K562 (cell line): ENCODE results near the gene SEMA3F. TPM values are rescaled to one million over a fixed set of nuclear protein-coding genes. Genes with fewer than 3 reads are reported as not detected.

Experiments
- ATAC-seq: fragments of 200-7000 bp; cut with Tn5 transposase; 3 replicates; pipeline ENCODE4 v1.9.1; 2020; ENCODE audit warnings: moderate library complexity
- BruUV-seq: library from RNA; stranded (reverse); fragments of 400-500 nt; replicated peaks from 2 replicates; lab custom pipeline; 2021; lab: Mats Ljungman, UMichigan
- CTCF ChIA-PET: fragments of 300-600 bp; formaldehyde crosslinking; extraction: SDS; loops from one replicate; lab custom pipeline; 2021; ENCODE audit warnings: low intra/inter-chr PET ratio; lab: Yijun Ruan, JAX
- POLR2A ChIA-PET: fragments of 300-600, 350-650 bp; sonication (Branson Sonifier 250); formaldehyde crosslinking; extraction: SDS; loops from one replicate; lab custom pipeline; 2021; ENCODE audit warnings: antibody characterized with exemption, inconsistent platforms; lab: Yijun Ruan, JAX
- DNase-seq, 4 experiments: peaks; one replicate each; pipeline versions ENCODE4 v3.0.0 to v3.0.0-alpha.2; 2011 to 2018; ENCODE audit warnings: low spot score in 3 of 4, mixed read lengths in 3 of 4; ENCODE audit errors: extremely low read depth in 1 of 4
- FAIRE-seq: peaks from 2 replicates; lab custom pipeline; 2011; peaks lifted over from hg19 to GRCh38; lab: Jason Lieb, UNC
- H2AFZ ChIP-seq: 2 replicates; pipeline ENCODE4 v1.6.0; 2011; ENCODE audit warnings: low read depth, low read length, control low read depth, inconsistent platforms
- H3K27ac ChIP-seq: fragments of 200-600 bp; 3 replicates; pipeline ENCODE4 v1.8.0; 2011; ENCODE audit warnings: low read depth, mild to moderate bottlenecking, control low read depth, inconsistent platforms, low read length, moderate library complexity, mixed read lengths; ENCODE audit errors: extremely low read depth
- H3K27me3 ChIP-seq, 2 experiments: fragments of 300-600 bp in 1 of 2; 2 replicates in 1 of 2; 3 replicates in 1 of 2; pipeline versions ENCODE4 v1.6.0 to v1.8.0; 2011; ENCODE audit warnings: inconsistent platforms in 2 of 2, low read length in 2 of 2, mild to moderate bottlenecking in 1 of 2, mixed read lengths in 1 of 2, moderate library complexity in 1 of 2; ENCODE audit not compliant: control insufficient read depth in 2 of 2, insufficient read depth in 2 of 2
- H3K36me3 ChIP-seq: fragments of 300-600 bp; 3 replicates; pipeline ENCODE4 v1.8.0; 2011; ENCODE audit warnings: mild to moderate bottlenecking, low read length, inconsistent platforms; ENCODE audit not compliant: control insufficient read depth, insufficient read depth
- H3K4me1 ChIP-seq, 2 experiments: fragments of 200-600 bp in 1 of 2; replicated peaks in 1 of 2; 2 replicates in 1 of 2; 3 replicates in 1 of 2; pipeline versions ENCODE4 v1.5.1 to v1.8.0; 2011; ENCODE audit warnings: inconsistent platforms in 2 of 2, low read length in 2 of 2, mild to moderate bottlenecking in 1 of 2, mixed read lengths in 1 of 2, moderate library complexity in 1 of 2; ENCODE audit not compliant: control insufficient read depth in 2 of 2, insufficient read depth in 2 of 2
- H3K4me2 ChIP-seq: 2 replicates; pipeline ENCODE4 v1.6.1; 2011; ENCODE audit warnings: low read length, control low read depth, inconsistent platforms, mixed read lengths; ENCODE audit not compliant: insufficient read depth
- H3K4me3 ChIP-seq: fragments of 200-600 bp; sonication (generic), shearing (Covaris generic); 2 replicates; pipeline ENCODE4 v1.5.1; 2016; ENCODE audit warnings: control low read depth, inconsistent platforms
- H3K79me2 ChIP-seq: fragments of 200-600 bp; 3 replicates; pipeline ENCODE4 v1.8.0; 2011; ENCODE audit warnings: low read length, inconsistent platforms; ENCODE audit not compliant: control insufficient read depth, insufficient read depth
- H3K9ac ChIP-seq, 2 experiments: 2 replicates each; pipeline versions ENCODE4 v1.6.0 to v1.6.1; 2011; ENCODE audit warnings: low read depth in 2 of 2, low read length in 2 of 2, control low read depth in 1 of 2, inconsistent platforms in 1 of 2, mild to moderate bottlenecking in 1 of 2, mixed read lengths in 1 of 2; ENCODE audit not compliant: insufficient read depth in 1 of 2
- H3K9me1 ChIP-seq: one replicate; pipeline ENCODE4 v1.6.0; 2011; ENCODE audit warnings: inconsistent platforms, mild to moderate bottlenecking, low read length, moderate library complexity; ENCODE audit not compliant: control insufficient read depth, insufficient read depth
- H3K9me3 ChIP-seq: replicated peaks from 2 replicates; pipeline ENCODE4 v1.5.1; 2011; ENCODE audit warnings: low read depth, low read length, inconsistent platforms; ENCODE audit not compliant: control insufficient read depth, insufficient read depth
- H4K20me1 ChIP-seq: replicated peaks from 2 replicates; pipeline ENCODE4 v1.6.1; 2011; ENCODE audit warnings: low read length, inconsistent platforms, mixed read lengths; ENCODE audit not compliant: control insufficient read depth, insufficient read depth
- BCL6 ChIP-seq: fragments of 250-450 bp; sonication (Bioruptor Pico); IDR thresholded peaks from 2 replicates; pipeline ENCODE4 v1.4.0; 2020
- MEF2A ChIP-seq: IDR thresholded peaks from 2 replicates; pipeline ENCODE4 v1.6.1; 2011; ENCODE audit warnings: low read depth, mild to moderate bottlenecking, low read length, moderate library complexity; ENCODE audit not compliant: control insufficient read depth
- NFATC3 ChIP-seq: fragments of 450-650 bp; IDR thresholded peaks from 2 replicates; pipeline ENCODE4 v1.6.1; 2017; ENCODE audit warnings: mild to moderate bottlenecking
- NUFIP1 ChIP-seq: fragments of 450-650 bp; IDR thresholded peaks from 2 replicates; pipeline ENCODE4 v1.6.1; 2018; ENCODE audit not compliant: partially characterized antibody
- ZNF699 ChIP-seq: fragments of 250-450 bp; sonication (Bioruptor Pico); IDR thresholded peaks from 2 replicates; pipeline ENCODE4 v1.8.0; 2021; ENCODE audit warnings: mild to moderate bottlenecking, moderate library complexity; ENCODE audit not compliant: insufficient replicate concordance
- WGBS: fragments of 100-300 bp; shearing (Covaris generic); methylation state at CpG from one replicate; pipeline ENCODE4 v1.1.6; 2016; ENCODE audit warnings: low coverage, mixed read lengths; ENCODE audit not compliant: insufficient coverage; ENCODE audit errors: missing lambda C conversion rate; 5-methylcytosine and 5-hydroxymethylcytosine counted together
- in situ Hi-C: fragments of 300-500 bp; cut with MboI; formaldehyde crosslinking; loops from 4 replicates; pipeline ENCODE4 v1.15.0; 2018; ENCODE audit warnings: inconsistent platforms, mixed read lengths
- intact Hi-C: fragments of 100-400 bp; cut with micrococcal nuclease; formaldehyde crosslinking; loops from 2 replicates; pipeline ENCODE4 v1.14.2; 2022
- polyA plus RNA-seq, 8 experiments: library from polyadenylated mRNA; depleted of rRNA in 4 of 8; stranded (reverse) in 5 of 8; unstranded in 3 of 8; fragments of >200 nt; fragmentation: Nextera tagmentation in 2 of 8; fragmentation: Illumina TruSeq in 1 of 8; extraction: Ambion mirVana in 2 of 8; extraction: Trizol in 1 of 8; gene quantifications; 2 replicates each; pipeline versions ENCODE4 v1.2.1 to v1.2.3, GENCODE V29; 2011 to 2014; ENCODE audit warnings: inconsistent platforms in 1 of 8, missing spikeins in 1 of 8
- total RNA-seq, 7 experiments: library from RNA; depleted of rRNA in 6 of 7; stranded (reverse); fragments of >200 nt in 6 of 7; fragmentation: Illumina TruSeq in 2 of 7; extraction: Trizol in 2 of 7; gene quantifications; 2 replicates each; pipeline versions ENCODE4 v1.2.1 to v1.2.3, GENCODE V29; 2011 to 2021; ENCODE audit warnings: low replicate concordance in 1 of 7

Gene SEMA3F
- total and polyA plus RNA-seq, 9 of the 15 experiments (the other 6 are each of a cell fraction or from before 2014, with no cell fraction given) = 0.58 to 3.0 (median 2.0) TPM; not detected in 2

DNA sequence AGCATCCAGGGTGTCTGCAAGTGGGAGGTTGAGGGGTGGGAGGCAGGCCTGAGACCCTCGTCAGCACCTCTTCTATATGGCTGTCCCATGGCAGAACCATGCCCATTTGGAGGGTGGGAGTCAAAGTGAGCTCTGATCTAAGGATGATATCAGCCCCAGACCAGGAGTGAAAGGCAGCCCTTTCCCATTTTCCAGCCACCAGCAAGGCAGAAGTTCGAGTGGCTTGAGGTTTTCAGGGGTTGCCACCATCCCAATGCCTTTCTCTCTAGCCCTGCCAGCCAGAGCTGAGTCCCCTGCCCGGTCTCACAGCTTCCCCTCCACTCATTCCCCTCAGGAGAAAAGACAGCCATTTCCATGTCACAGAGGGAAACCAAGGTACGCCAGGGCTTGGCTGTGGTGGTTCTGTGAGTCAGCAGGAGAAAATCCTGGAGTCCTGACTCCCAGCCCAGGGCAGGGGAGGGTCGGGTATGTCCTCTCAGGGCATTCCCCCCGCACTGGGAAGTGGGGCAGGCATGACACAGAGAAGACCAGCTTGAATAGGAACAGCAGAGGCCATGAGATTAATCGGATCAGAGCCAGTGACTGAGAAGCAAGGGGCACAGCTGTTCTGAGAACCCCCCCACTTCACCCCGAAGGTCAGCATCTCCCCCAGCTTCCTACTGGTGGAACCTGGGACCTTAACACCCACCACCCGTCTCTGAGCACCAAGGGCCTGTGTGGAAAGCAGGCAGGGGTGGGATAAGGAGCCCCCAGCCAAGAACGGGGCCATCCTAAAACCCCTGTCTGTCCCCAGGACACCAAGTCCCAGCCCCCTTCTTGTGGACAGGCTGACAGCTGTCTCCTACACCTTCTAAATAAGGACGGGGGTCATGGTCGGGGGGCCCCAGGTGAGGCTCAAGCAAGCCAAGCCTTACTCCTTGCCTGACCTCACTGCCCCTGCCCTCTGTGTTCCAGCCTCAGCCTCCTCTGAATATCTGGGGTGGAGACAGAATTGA, 49.0 kb downstream of the SEMA3F start:
- peaks cover 15 to 49% of the 10 kb centered on the region in 2 experiments; a peak in 4 of 5 replicates for H3K27me3 ChIP-seq
- H3K79me2 ChIP-seq = no peaks in the 10 kb centered on the region
- intact Hi-C loops = no loop called here
- H4K20me1 ChIP-seq = no peaks in the 10 kb centered on the region
- no peak overlapping the region for H3K9ac ChIP-seq
- no peak overlapping the region for H2AFZ ChIP-seq
- WGBS = 10% methylated on average over 8 of the region's 12 CpGs
- peaks cover 0 to 24% of the 10 kb centered on the region in 2 experiments; a peak in 3 of 5 replicates for H3K4me1 ChIP-seq
- no peak overlapping the region for H3K4me3 ChIP-seq
- BruUV-seq = no TSS peak
- no peak for DNase-seq
- POLR2A ChIA-PET = interaction anchor here (0.6 to 1.1 kb wide), 5 partner anchors 14 to 729 kb away, joined by 3 to 5 read pairs (median 4); no protein-coding TSS in a partner anchor
- no peak overlapping the region for H3K27ac ChIP-seq
- H3K36me3 ChIP-seq = no peaks in the 10 kb centered on the region
- ATAC-seq = no peak
- TF ChIP-seq MEF2A (no peak), NUFIP1 (no peak), BCL6 (CRISPR knock-in tag) (no peak), NFATC3 (no peak), ZNF699 (CRISPR knock-in tag) (no peak)
- TF ChIP-seq, all 486 proteins: peak for 0
- CTCF ChIA-PET = no interaction called here
- in situ Hi-C loops = no loop called here
- no peaks in the 10 kb centered on the region for H3K9me1 ChIP-seq
- FAIRE-seq = no peak
- no peak overlapping the region for H3K4me2 ChIP-seq
- no peaks in the 10 kb centered on the region for H3K9me3 ChIP-seq
